Smooth muscle cell (in vitro differentiated cells): ENCODE measurements around the gene CAND1. TPM values are rescaled to one million over a fixed set of nuclear protein-coding genes. Genes with fewer than 3 reads are reported as not detected.
A peak's percentile ranks its signal among the peaks of the same experiment; 100 is the strongest.

Experiments used
- DNase-seq: peaks from one replicate; lab custom pipeline; 2025; ENCODE audit not compliant: unreplicated experiment; lab: John Stamatoyannopoulos, UW
- H2AFZ ChIP-seq: fragments of 200-600 bp; sonication (generic); 2 replicates; pipeline ENCODE4 v1.6.0; 2016; ENCODE audit warnings: antibody characterized with exemption, low read depth, mild to moderate bottlenecking
- H3F3A ChIP-seq: fragments of 200-600 bp; sonication (generic); 2 replicates; pipeline ENCODE4 v1.6.0; 2017; ENCODE audit warnings: antibody characterized with exemption, low read depth
- H3K27ac ChIP-seq: fragments of 200-600 bp; sonication (generic); 2 replicates; pipeline ENCODE4 v1.5.1; 2016; ENCODE audit warnings: low read depth, mild to moderate bottlenecking
- H3K27me3 ChIP-seq: fragments of 200-600 bp; sonication (generic); 2 replicates; pipeline ENCODE4 v1.6.1; 2016; ENCODE audit warnings: low read depth, mild to moderate bottlenecking
- H3K36me3 ChIP-seq: fragments of 200-600 bp; sonication (generic); 2 replicates; pipeline ENCODE4 v1.5.1; 2016; ENCODE audit warnings: low read depth
- H3K4me1 ChIP-seq: fragments of 200-600 bp; sonication (generic); 2 replicates; pipeline ENCODE4 v1.5.1; 2016; ENCODE audit warnings: low read depth
- H3K4me2 ChIP-seq: fragments of 200-600 bp; sonication (generic); 2 replicates; pipeline ENCODE4 v1.6.0; 2016; ENCODE audit warnings: mild to moderate bottlenecking
- H3K4me3 ChIP-seq: fragments of 200-600 bp; sonication (generic); 2 replicates; pipeline ENCODE4 v1.5.1; 2016; ENCODE audit warnings: mild to moderate bottlenecking
- H3K79me2 ChIP-seq: fragments of 200-600 bp; sonication (generic); 2 replicates; pipeline ENCODE4 v1.6.0; 2016; ENCODE audit warnings: low read depth, mild to moderate bottlenecking
- H3K9ac ChIP-seq: fragments of 200-600 bp; sonication (generic); 2 replicates; pipeline ENCODE4 v1.6.0; 2016; ENCODE audit warnings: low read depth
- H3K9me3 ChIP-seq: fragments of 200-600 bp; sonication (generic); replicated peaks from 2 replicates; pipeline ENCODE4 v1.5.1; 2016; ENCODE audit warnings: low read depth
- H4K20me1 ChIP-seq: fragments of 200-600 bp; sonication (generic); 2 replicates; pipeline ENCODE4 v1.6.0; 2016; ENCODE audit warnings: low read depth
- WGBS: methylation state at CpG from one replicate; pipeline ENCODE4 v1.1.7; 2016; ENCODE audit warnings: low lambda C conversion rate; 5-methylcytosine and 5-hydroxymethylcytosine counted together
- polyA plus RNA-seq: library from polyadenylated mRNA; unstranded; fragments of >200 nt; fragmentation: Nextera tagmentation; extraction: Ambion mirVana; gene quantifications from 2 replicates; pipeline ENCODE4 v1.2.1, GENCODE V29; 2016
- total RNA-seq: library from RNA; depleted of rRNA; stranded (reverse); fragments of >200 nt; gene quantifications from 2 replicates; pipeline ENCODE4 v1.2.3, GENCODE V29; 2014
- TF ChIP-seq, protein P1 (sequence below): fragments of 200-600 bp; sonication (generic); IDR thresholded peaks from 2 replicates; pipeline ENCODE4 v1.5.1; 2017; ENCODE audit warnings: borderline replicate concordance, mild to moderate bottlenecking, antibody characterized with exemption; ENCODE audit not compliant: insufficient read depth, poor library complexity, severe bottlenecking

The CAND1 gene
- total and polyA plus RNA-seq, 2 experiments from 2014 or later, result 122 to 123 TPM

DNA sequence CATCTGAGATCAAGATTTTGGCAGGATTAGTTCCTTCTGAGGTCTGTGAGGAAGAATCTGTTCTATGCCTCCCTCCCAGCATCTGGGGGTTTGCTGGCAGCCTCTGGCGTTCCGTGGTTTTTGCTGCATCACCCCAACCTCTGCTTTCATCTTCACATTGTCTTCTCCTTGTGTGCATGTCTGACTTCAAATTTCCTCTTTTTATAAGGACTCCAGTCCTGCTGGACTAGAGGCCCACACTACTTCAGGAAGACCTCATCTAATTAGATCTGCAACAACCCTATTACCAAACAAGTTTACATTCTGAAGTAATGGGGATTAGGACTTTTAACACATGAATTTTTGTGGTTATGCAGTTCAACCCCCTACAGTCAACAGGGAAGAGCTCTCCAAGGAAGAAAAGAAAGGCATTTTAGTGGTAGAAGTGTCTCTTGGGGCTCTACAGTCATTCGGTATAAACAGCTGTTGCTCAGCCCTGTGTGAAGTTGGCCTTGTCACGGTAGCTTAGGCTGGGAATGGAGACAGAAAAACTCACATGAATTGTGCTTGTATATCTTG is 89.7 kb downstream of the CAND1 start:
- H3K27ac ChIP-seq, result peak overlapping the region; percentile 57
- peak overlapping the region; percentile 12 for H3K4me2 ChIP-seq
- TF ChIP-seq, protein P1, sequence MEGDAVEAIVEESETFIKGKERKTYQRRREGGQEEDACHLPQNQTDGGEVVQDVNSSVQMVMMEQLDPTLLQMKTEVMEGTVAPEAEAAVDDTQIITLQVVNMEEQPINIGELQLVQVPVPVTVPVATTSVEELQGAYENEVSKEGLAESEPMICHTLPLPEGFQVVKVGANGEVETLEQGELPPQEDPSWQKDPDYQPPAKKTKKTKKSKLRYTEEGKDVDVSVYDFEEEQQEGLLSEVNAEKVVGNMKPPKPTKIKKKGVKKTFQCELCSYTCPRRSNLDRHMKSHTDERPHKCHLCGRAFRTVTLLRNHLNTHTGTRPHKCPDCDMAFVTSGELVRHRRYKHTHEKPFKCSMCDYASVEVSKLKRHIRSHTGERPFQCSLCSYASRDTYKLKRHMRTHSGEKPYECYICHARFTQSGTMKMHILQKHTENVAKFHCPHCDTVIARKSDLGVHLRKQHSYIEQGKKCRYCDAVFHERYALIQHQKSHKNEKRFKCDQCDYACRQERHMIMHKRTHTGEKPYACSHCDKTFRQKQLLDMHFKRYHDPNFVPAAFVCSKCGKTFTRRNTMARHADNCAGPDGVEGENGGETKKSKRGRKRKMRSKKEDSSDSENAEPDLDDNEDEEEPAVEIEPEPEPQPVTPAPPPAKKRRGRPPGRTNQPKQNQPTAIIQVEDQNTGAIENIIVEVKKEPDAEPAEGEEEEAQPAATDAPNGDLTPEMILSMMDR, result no peak
- DNase-seq, result no peak
- H3K4me1 ChIP-seq, result peaks cover 16% of the 10 kb centered on the region
- H3K4me3 ChIP-seq, result no peak overlapping the region
- no peaks in the 10 kb centered on the region for H4K20me1 ChIP-seq
- no peaks in the 10 kb centered on the region for H3K27me3 ChIP-seq
- 7% methylated on average over 4 of the region's 4 CpGs for WGBS
- H3K9me3 ChIP-seq, result no peaks in the 10 kb centered on the region
- H3F3A ChIP-seq, result peaks cover 21% of the 10 kb centered on the region
- no peak overlapping the region for H2AFZ ChIP-seq
- H3K79me2 ChIP-seq, result no peaks in the 10 kb centered on the region
- H3K36me3 ChIP-seq, result no peaks in the 10 kb centered on the region
- peak overlapping the region; percentile 25 for H3K9ac ChIP-seq

GRCh38 chr12:67362526-67362925 is 93.4 kb downstream of the CAND1 start:
- TF ChIP-seq, protein P1, result no peak
- Histone ChIP-seq H3K4me1 (no peaks in the 10 kb centered on the region), H3K79me2 (no peaks in the 10 kb centered on the region), H3K36me3 (no peaks in the 10 kb centered on the region), H3K9me3 (no peaks in the 10 kb centered on the region), H3K4me2 (no peak overlapping the region), H2AFZ (no peak overlapping the region), H3K9ac (no peak overlapping the region), H3K4me3 (no peak overlapping the region), H3K27ac (no peak overlapping the region), H3K27me3 (no peaks in the 10 kb centered on the region), H3F3A (peaks cover 9% of the 10 kb centered on the region), H4K20me1 (no peaks in the 10 kb centered on the region)
- WGBS, result 67% methylated on average over 6 of the region's 6 CpGs
- no peak for DNase-seq

- Histone ChIP-seq H3K4me2 (no peak overlapping the region), H3K9me3 (no peaks in the 10 kb centered on the region), H3K27me3 (no peaks in the 10 kb centered on the region), H4K20me1 (no peaks in the 10 kb centered on the region), H2AFZ (no peak overlapping the region), H3K27ac (no peak overlapping the region), H3K9ac (no peak overlapping the region), H3K36me3 (no peaks in the 10 kb centered on the region), H3K79me2 (no peaks in the 10 kb centered on the region), H3K4me3 (no peak overlapping the region), H3K4me1 (no peaks in the 10 kb centered on the region), H3F3A (peaks cover 5% of the 10 kb centered on the region)
- DNase-seq, result no peak
- TF ChIP-seq, protein P1, result no peak
These were observed 95.1 kb downstream of the CAND1 start for GRCh38 chr12:67364228-67364627.

- no peaks in the 10 kb centered on the region for H3F3A ChIP-seq
- no peaks in the 10 kb centered on the region for H3K79me2 ChIP-seq
- DNase-seq, result no peak
- H3K9me3 ChIP-seq, result no peaks in the 10 kb centered on the region
- H4K20me1 ChIP-seq, result no peaks in the 10 kb centered on the region
- H3K9ac ChIP-seq, result no peak overlapping the region
- H3K4me1 ChIP-seq, result no peaks in the 10 kb centered on the region
- no peak overlapping the region for H3K4me2 ChIP-seq
- no peak overlapping the region for H3K4me3 ChIP-seq
- no peak overlapping the region for H3K27ac ChIP-seq
- H3K27me3 ChIP-seq, result no peaks in the 10 kb centered on the region
- H3K36me3 ChIP-seq, result no peaks in the 10 kb centered on the region
- TF ChIP-seq, protein P1, result no peak
- H2AFZ ChIP-seq, result no peak overlapping the region
These were observed 96.0 kb downstream of the CAND1 start for GRCh38 chr12:67365131-67365530.
